Neutrophil (primary cell): ENCODE data around the gene TRIM39.

ENCODE experiments used
- H3K27ac ChIP-seq: fragments of 200-600 bp; sonication (generic); 2 replicates; pipeline ENCODE4 v1.5.1; 2016; ENCODE audit warnings: mild to moderate bottlenecking, moderate library complexity
- H3K27me3 ChIP-seq: fragments of 200-600 bp; sonication (generic); 2 replicates; pipeline ENCODE4 v1.6.0; 2016; ENCODE audit warnings: mild to moderate bottlenecking
- H3K36me3 ChIP-seq: fragments of 200-600 bp; sonication (generic); 2 replicates; pipeline ENCODE4 v1.5.1; 2017
- H3K4me1 ChIP-seq, 2 experiments: fragments of 200-600 bp in 1 of 2; sonication (generic) in 1 of 2; 1 replicate in 1 of 2; 2 replicates in 1 of 2; pipeline versions ENCODE4 v1.5.1 to v1.6.1; 2013 to 2016; ENCODE audit warnings: low read depth in 1 of 2, low read length in 1 of 2, mild to moderate bottlenecking in 1 of 2, moderate library complexity in 1 of 2; ENCODE audit not compliant: control insufficient read depth in 1 of 2, insufficient read depth in 1 of 2
- H3K4me3 ChIP-seq, 2 experiments: fragments of 200-600 bp in 1 of 2; sonication (generic) in 1 of 2; 1 replicate in 1 of 2; 2 replicates in 1 of 2; pipeline ENCODE4 v1.5.1; 2013 to 2016; ENCODE audit warnings: low read depth in 1 of 2, low read length in 1 of 2, mild to moderate bottlenecking in 1 of 2, moderate library complexity in 1 of 2
- H3K9me3 ChIP-seq: fragments of 200-600 bp; sonication (generic); 2 replicates; pipeline ENCODE4 v1.5.1; 2016
- CTCF ChIP-seq: fragments of 200-600 bp; sonication (generic); IDR thresholded peaks from 2 replicates; pipeline ENCODE4 v1.5.1; 2016; ENCODE audit warnings: antibody characterized with exemption

Gene TRIM39

DNA sequence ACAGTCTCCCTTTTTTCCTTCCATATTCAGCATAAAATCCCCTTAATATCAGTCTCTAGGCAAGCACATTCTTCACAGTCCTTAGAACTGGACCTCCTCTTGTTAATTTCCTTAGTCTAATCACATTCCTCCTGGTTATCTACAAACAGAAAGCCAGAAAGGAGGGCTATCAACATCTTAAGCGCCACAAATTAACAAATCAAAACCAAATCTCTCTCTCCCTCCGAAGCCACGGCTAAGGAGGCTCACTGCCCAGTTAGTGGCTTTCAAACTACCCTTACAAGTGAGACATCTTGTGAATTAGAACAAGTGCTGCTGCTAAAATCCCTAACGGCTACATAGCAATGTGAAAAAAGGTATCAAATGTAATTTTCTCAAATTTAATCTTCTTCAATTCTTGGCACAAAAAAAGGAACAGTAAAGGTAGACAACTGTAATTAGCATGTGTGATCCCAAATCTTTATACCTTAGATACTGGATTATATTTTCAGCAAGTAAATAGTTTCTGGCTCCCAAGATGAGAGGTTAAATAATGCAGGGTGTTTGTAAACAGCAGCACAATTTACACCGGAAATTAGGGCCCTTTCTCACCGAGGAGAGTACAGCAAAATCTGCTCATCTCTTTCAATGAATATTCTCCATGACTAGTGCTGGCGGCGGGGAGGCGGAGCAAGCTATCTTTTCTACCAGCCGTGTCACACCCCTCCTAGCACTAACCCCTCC, 1.4 kb upstream of the TRIM39 start:
- no peak for TF ChIP-seq CTCF
- peak overlapping the region; percentile 67 to 93 for H3K4me3 ChIP-seq
- H3K36me3 ChIP-seq, result no peaks in the 10 kb centered on the region
- peaks cover 56 to 59% of the 10 kb centered on the region in 2 experiments for H3K4me1 ChIP-seq
- H3K9me3 ChIP-seq, result no peaks in the 10 kb centered on the region
- peak overlapping the region; percentile 99 for H3K27ac ChIP-seq
- no peaks in the 10 kb centered on the region for H3K27me3 ChIP-seq

DNA sequence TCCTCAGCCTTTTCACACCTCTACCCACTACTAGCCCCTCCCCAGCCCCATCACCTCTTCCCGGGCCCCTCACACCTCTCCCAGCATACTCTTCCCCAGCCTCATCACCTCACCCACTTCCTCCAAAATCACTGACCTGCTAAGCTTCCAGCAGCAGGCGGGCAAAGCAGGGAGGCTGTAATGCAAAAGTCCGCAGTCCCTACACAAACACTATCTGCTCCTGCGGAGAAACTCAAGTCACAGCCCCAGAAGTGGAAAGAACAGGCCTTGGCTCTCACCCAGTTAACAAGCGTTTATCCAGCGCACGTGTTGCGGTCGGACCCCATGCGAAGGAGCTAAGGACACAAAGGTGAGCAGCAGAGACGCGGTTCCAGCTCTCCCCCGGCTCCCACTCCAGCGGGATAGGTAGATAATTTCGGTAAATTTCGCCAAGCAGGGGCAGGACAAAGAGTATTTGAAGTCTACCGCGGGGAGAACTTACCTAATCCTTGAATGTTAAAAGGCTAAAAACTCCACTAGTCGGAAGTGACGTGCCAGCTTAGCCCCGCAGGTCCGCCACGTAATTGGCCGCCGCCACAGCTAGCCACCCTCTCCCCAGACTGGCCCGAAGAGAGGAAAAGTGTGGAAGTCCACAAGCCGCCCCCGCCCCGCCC, 728 bp upstream of the TRIM39 start:
- H3K4me1 ChIP-seq, result peaks cover 58% of the 10 kb centered on the region in 2 experiments
- no peaks in the 10 kb centered on the region for H3K9me3 ChIP-seq
- no peaks in the 10 kb centered on the region for H3K27me3 ChIP-seq
- peak overlapping the region; percentile 67 to 93 for H3K4me3 ChIP-seq
- TF ChIP-seq CTCF, result peak; percentile 32
- peaks cover 5% of the 10 kb centered on the region for H3K36me3 ChIP-seq
- peak overlapping the region; percentile 99 for H3K27ac ChIP-seq

GRCh38 chr6:30327232-30327746, 562 bp downstream of the TRIM39 start:
- TF ChIP-seq CTCF, result no peak
- Histone ChIP-seq H3K9me3 (no peaks in the 10 kb centered on the region), H3K4me3 (peak overlapping the region; percentile 67 to 93), H3K27me3 (no peaks in the 10 kb centered on the region), H3K36me3 (peaks cover 18% of the 10 kb centered on the region), H3K4me1 (peaks cover 48 to 52% of the 10 kb centered on the region in 2 experiments), H3K27ac (peak overlapping the region; percentile 99)

GRCh38 chr6:30328397-30328796, 1.7 kb downstream of the TRIM39 start:
- Histone ChIP-seq H3K27ac (peak overlapping the region; percentile 99), H3K27me3 (no peaks in the 10 kb centered on the region), H3K4me3 (no peak overlapping the region), H3K4me1 (peaks cover 48 to 52% of the 10 kb centered on the region in 2 experiments), H3K9me3 (no peaks in the 10 kb centered on the region), H3K36me3 (peaks cover 27% of the 10 kb centered on the region)
- TF ChIP-seq CTCF, result no peak

DNA sequence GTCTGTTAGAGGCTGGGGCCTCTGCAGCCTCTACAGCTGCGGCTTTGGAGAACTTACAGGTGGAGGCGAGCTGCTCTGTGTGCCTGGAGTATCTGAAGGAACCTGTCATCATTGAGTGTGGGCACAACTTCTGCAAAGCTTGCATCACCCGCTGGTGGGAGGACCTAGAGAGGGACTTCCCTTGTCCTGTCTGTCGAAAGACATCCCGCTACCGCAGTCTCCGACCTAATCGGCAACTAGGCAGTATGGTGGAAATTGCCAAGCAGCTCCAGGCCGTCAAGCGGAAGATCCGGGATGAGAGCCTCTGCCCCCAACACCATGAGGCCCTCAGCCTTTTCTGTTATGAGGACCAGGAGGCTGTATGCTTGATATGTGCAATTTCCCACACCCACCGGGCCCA, 2.6 kb downstream of the TRIM39 start:
- Histone ChIP-seq H3K36me3 (peaks cover 36% of the 10 kb centered on the region), H3K4me3 (peak overlapping the region; percentile 60), H3K27me3 (no peaks in the 10 kb centered on the region), H3K4me1 (peaks cover 48 to 52% of the 10 kb centered on the region in 2 experiments), H3K27ac (peak overlapping the region; percentile 99), H3K9me3 (no peaks in the 10 kb centered on the region)
- TF ChIP-seq CTCF, result peak; percentile 35
